PFSK-1 (cell line): ENCODE measurements around the gene KCMF1.

Experiments used
- POLR2AphosphoS5 ChIP-seq: IDR thresholded peaks from 2 replicates; pipeline ENCODE4 v1.6.1; 2012; ENCODE audit warnings: low read depth, mild to moderate bottlenecking, control low read depth, low read length, moderate library complexity
- TAF1 ChIP-seq: IDR thresholded peaks from 2 replicates; pipeline ENCODE4 v1.6.1; 2012; ENCODE audit warnings: low read length, control low read depth, borderline replicate concordance; ENCODE audit not compliant: insufficient read depth

GRCh38 chr2:85048534-85048933 lies 77.6 kb downstream of the KCMF1 start:
- TF ChIP-seq POLR2AphosphoS5, result no peak
- TF ChIP-seq TAF1, result no peak
